GM18498 (cell line): ENCODE results near the gene RPTOR.

Source experiments
- ATAC-seq: cut with Tn5 transposase; IDR thresholded peaks from one replicate; pipeline ENCODE4 v1.9.1; 2021; ENCODE audit warnings: mild to moderate bottlenecking, moderate library complexity; ENCODE audit not compliant: unreplicated experiment

Gene RPTOR

GRCh38 chr17:80825471-80826345 is 281.1 kb downstream of the RPTOR start:
- ATAC-seq = no peak

GRCh38 chr17:80826346-80826954 is 281.8 kb downstream of the RPTOR start:
- ATAC-seq = no peak

GRCh38 chr17:80826955-80827645 is 282.5 kb downstream of the RPTOR start:
- no peak for ATAC-seq

- ATAC-seq = no peak
Measured at GRCh38 chr17:80827646-80828643, 283.3 kb downstream of the RPTOR start.

GRCh38 chr17:80829166-80829813 is 284.7 kb downstream of the RPTOR start:
- no peak for ATAC-seq

GRCh38 chr17:80830020-80830780 is 285.6 kb downstream of the RPTOR start:
- ATAC-seq = no peak

GRCh38 chr17:80831491-80831890 is 286.9 kb downstream of the RPTOR start:
- ATAC-seq = no peak

- ATAC-seq = no peak
Measured at GRCh38 chr17:80832266-80832676, 287.6 kb downstream of the RPTOR start.

GRCh38 chr17:80832888-80833583 is 288.4 kb downstream of the RPTOR start:
- peak; percentile 85 for ATAC-seq

- no peak for ATAC-seq
Measured at GRCh38 chr17:80833952-80834892, 289.6 kb downstream of the RPTOR start.

GRCh38 chr17:80834893-80835275 is 290.2 kb downstream of the RPTOR start:
- ATAC-seq = no peak

- no peak for ATAC-seq
Measured at GRCh38 chr17:80835816-80836657, 291.4 kb downstream of the RPTOR start.

GRCh38 chr17:80836658-80836965 is 292.0 kb downstream of the RPTOR start:
- no peak for ATAC-seq

GRCh38 chr17:80836971-80837481 is 292.4 kb downstream of the RPTOR start:
- no peak for ATAC-seq

- ATAC-seq = no peak
Measured at GRCh38 chr17:80837711-80838110, 293.1 kb downstream of the RPTOR start.

GRCh38 chr17:80838311-80839025 is 293.8 kb downstream of the RPTOR start:
- ATAC-seq = no peak
